Adrenal gland (tissue), 12 donors: Measurements from ENCODE around the gene ENAH. TPM values are rescaled to one million over a fixed set of nuclear protein-coding genes. Genes with fewer than 3 reads are reported as not detected.
A peak's percentile ranks its signal among the peaks of the same experiment; 100 is the strongest.

Experiments
- DNase-seq, 7 donors: peaks; one replicate each; pipeline ENCODE4 v3.0.0-alpha.2; 2019 to 2020
- H3K27ac ChIP-seq, 5 donors: fragments of 200-600 bp; sonication (generic) in 4 of 5; 1 replicate in 3 of 5; 2 replicates in 2 of 5; pipeline versions ENCODE4 v1.5.1 to v1.8.0; 2016 to 2020; ENCODE audit warnings: mild to moderate bottlenecking in 1 of 5
- H3K27me3 ChIP-seq: fragments of 200-600 bp; 2 replicates; pipeline ENCODE4 v1.8.0; 2021
- H3K36me3 ChIP-seq, 2 donors: fragments of 200-600 bp; replicated peaks in 1 of 2; 1 replicate in 1 of 2; 2 replicates in 1 of 2; pipeline versions ENCODE4 v1.5.1 to v1.8.0; 2018 to 2022
- H3K4me1 ChIP-seq, 2 donors: fragments of 200-600 bp; replicated peaks in 1 of 2; 1 replicate in 1 of 2; 2 replicates in 1 of 2; pipeline versions ENCODE4 v1.5.1 to v1.8.0; 2018 to 2021
- H3K4me3 ChIP-seq, 4 donors: fragments of 200-600 bp; sonication (generic) in 3 of 4; one replicate each; pipeline ENCODE4 v1.5.1; 2016 to 2018
- H3K9me3 ChIP-seq, 3 donors: fragments of 200-600 bp; sonication (generic) in 1 of 3; replicated peaks in 1 of 3; 1 replicate in 2 of 3; 2 replicates in 1 of 3; pipeline versions ENCODE4 v1.5.1 to v1.8.0; 2016 to 2021
- CTCF ChIP-seq, 6 experiments: fragments of 450-650 bp in 4 of 6; fragments of 200-600 bp in 2 of 6; sonication (generic) in 1 of 6; IDR thresholded peaks; 1 replicate in 5 of 6; 2 replicates in 1 of 6; pipeline versions ENCODE4 v1.5.1 to v1.8.0; 2016 to 2021; ENCODE audit warnings: antibody characterized with exemption in 6 of 6, mild to moderate bottlenecking in 2 of 6, moderate library complexity in 1 of 6
- POLR2A ChIP-seq, 2 donors: fragments of 450-650 bp; IDR thresholded peaks; one replicate each; pipeline ENCODE4 v1.6.1; 2017; ENCODE audit warnings: antibody characterized with exemption in 2 of 2, mild to moderate bottlenecking in 2 of 2, moderate library complexity in 1 of 2
- WGBS, 4 donors: extraction: QIAGEN DNeasy Blood & Tissue Kit in 2 of 4; methylation state at CpG; one replicate each; pipeline versions ENCODE4 v1.1.5 to v1.1.7; 2013 to 2017; 5-methylcytosine and 5-hydroxymethylcytosine counted together
- intact Hi-C, 2 donors: fragments of 100-400 bp; cut with DNase I; formaldehyde crosslinking; loops; one replicate each; pipeline versions ENCODE4 v1.14.1 to v1.15.0; 2022 to 2023
- polyA plus RNA-seq, 3 donors: library from polyadenylated mRNA; stranded (reverse); fragments of 200-250 nt in 2 of 3; fragments of 350-450 nt in 1 of 3; fragmentation: Illumina TruSeq in 1 of 3; extraction: RNeasy Lipid Tissue Mini Kit (QIAGEN cat#74804) in 1 of 3; gene quantifications; one replicate each; pipeline ENCODE4 v1.2.3, GENCODE V29; 2013 to 2014
- total RNA-seq, 9 donors: library from RNA; depleted of rRNA in 4 of 9; stranded (reverse); fragments of >200 nt in 4 of 9; fragments of 120-200 nt in 1 of 9; fragmentation: NEBNext Ultra II Directional in 1 of 9; extraction: Animal tissue kit (Norgen Biotek cat#: 25700) in 1 of 9; gene quantifications; one replicate each; pipeline versions ENCODE4 v1.1.0 to v1.2.4, GENCODE V29; 2013 to 2023
- donor health status: healthy with polysubstance abuse.
- donor health status: Bipolar disorder and iron deficiency.
- donor health status: DM: yes; HTN: yes; CAD: no.
- donor health status: DM: no; HTN: no; CAD: no.
- donor health status: DM: no; HTN: no; CAD: no.
- donor health status: DM: yes; HTN: yes; CAD: no.

Gene ENAH
- total and polyA plus RNA-seq, 12 donors: 10.0 to 142 (median 71.9) TPM

- no peak for DNase-seq
- Histone ChIP-seq H3K9me3 (no peaks in the 10 kb centered on the region), H3K4me3 (no peak overlapping the region), H3K27me3 (no peaks in the 10 kb centered on the region), H3K27ac (peak overlapping the region in 1 of 5 donors; percentile 17), H3K4me1 (peaks cover 0 to 27% of the 10 kb centered on the region in 2 donors), H3K36me3 (no peaks in the 10 kb centered on the region)
- TF ChIP-seq POLR2A (IDR thresholded peaks at IDR 0.05) (no peak), CTCF (IDR thresholded peaks at IDR 0.05) (no peak)
- intact Hi-C loops: no loop called here
- WGBS, 4 donors: 79 to 82% (median 81%) methylated on average over 3 of the region's 3 CpGs
Observed at GRCh38 chr1:225613006-225613405, 39.9 kb downstream of the ENAH start.

- H3K9me3 ChIP-seq: no peaks in the 10 kb centered on the region
- TF ChIP-seq CTCF (IDR thresholded peaks at IDR 0.05) (no peak), POLR2A (IDR thresholded peaks at IDR 0.05) (no peak)
- H3K27ac ChIP-seq: peak overlapping the region in 2 of 5 donors; percentile 11 to 17
- H3K4me1 ChIP-seq: peaks cover 4 to 27% of the 10 kb centered on the region in 2 donors
- no peaks in the 10 kb centered on the region for H3K36me3 ChIP-seq
- H3K27me3 ChIP-seq: no peaks in the 10 kb centered on the region
- intact Hi-C loops: no loop called here
- no peak overlapping the region for H3K4me3 ChIP-seq
- DNase-seq: no peak
Observed at GRCh38 chr1:225612287-225612686, 40.6 kb downstream of the ENAH start.

GRCh38 chr1:225611537-225612223 lies 41.2 kb downstream of the ENAH start:
- H3K36me3 ChIP-seq: no peaks in the 10 kb centered on the region
- peaks cover 4 to 26% of the 10 kb centered on the region in 2 donors for H3K4me1 ChIP-seq

GRCh38 chr1:225610539-225610938 lies 42.4 kb downstream of the ENAH start:
- no peak overlapping the region for H3K4me3 ChIP-seq
- H3K9me3 ChIP-seq: no peaks in the 10 kb centered on the region
- no peak overlapping the region for H3K27ac ChIP-seq
- H3K27me3 ChIP-seq: no peaks in the 10 kb centered on the region
- peaks cover 4 to 26% of the 10 kb centered on the region in 2 donors for H3K4me1 ChIP-seq
- TF ChIP-seq POLR2A (IDR thresholded peaks at IDR 0.05) (no peak), CTCF (IDR thresholded peaks at IDR 0.05) (no peak)
- intact Hi-C loops: no loop called here
- no peaks in the 10 kb centered on the region for H3K36me3 ChIP-seq
- WGBS, 4 donors: 90 to 96% (median 95%) methylated on average over 5 of the region's 5 CpGs
- no peak for DNase-seq

More at GRCh38 chr1:225611537-225612223, 41.2 kb downstream of the ENAH start:
- TF ChIP-seq POLR2A (IDR thresholded peaks at IDR 0.05) (no peak), CTCF (IDR thresholded peaks at IDR 0.05) (no peak)
- Histone ChIP-seq H3K4me3 (no peak overlapping the region), H3K27ac (peak overlapping the region in 1 of 5 donors; percentile 11), H3K9me3 (no peaks in the 10 kb centered on the region), H3K27me3 (no peaks in the 10 kb centered on the region)
- intact Hi-C loops: no loop called here
- no peak for DNase-seq
- WGBS, 4 donors: 86 to 89% (median 88%) methylated on average over 7 of the region's 7 CpGs
